Measurements from ENCODE around the gene ENGASE.

The ENGASE gene

DNA sequence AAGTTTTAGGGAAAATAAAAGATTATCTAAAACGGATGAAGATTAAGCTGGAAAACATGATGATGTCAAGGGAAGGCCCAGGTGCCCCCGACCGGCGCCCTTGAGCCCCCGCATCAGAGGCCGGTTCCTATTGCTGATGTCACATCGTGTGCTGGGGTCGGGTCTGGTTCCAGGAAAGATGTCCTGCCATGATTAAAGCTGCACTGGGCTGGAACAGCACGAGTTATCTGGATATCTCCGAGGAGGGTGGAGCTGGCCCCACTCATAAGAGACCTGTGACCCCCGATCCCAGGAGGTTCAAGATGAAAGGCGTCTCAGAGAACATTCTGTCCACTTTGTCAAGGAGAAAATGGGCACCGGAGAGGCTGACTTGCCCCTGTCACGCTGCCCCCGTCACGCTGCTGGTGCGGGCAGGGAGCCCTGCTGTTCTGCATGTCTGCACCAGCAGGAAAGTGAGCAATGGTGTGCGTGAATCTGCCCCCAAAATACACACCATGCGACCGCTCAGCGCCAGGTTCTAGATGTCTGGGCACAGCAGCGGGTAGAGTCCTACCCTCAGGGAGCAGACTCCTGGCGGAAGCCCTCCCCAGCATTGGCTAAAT is 53.0 kb downstream of the ENGASE start:
- no CpG with 5 or more reads among the region's 23 CpGs for WGBS (ENCODE audit: extremely low coverage, insufficient coverage, low lambda C conversion rate)

GRCh38 chr17:79129523-79129922 is 54.9 kb downstream of the ENGASE start:
- H3K27me3 ChIP-seq (ENCODE audit: insufficient read depth, low read length, poor library complexity): no peaks in the 10 kb centered on the region
- WGBS (ENCODE audit: extremely low coverage, insufficient coverage, low lambda C conversion rate): no CpG with 5 or more reads among the region's 4 CpGs
- no peak overlapping the region for H3K9ac ChIP-seq (ENCODE audit: low read length)
- H3K4ac ChIP-seq (ENCODE audit: low read depth, low read length): no peak overlapping the region
- H4K5ac ChIP-seq (ENCODE audit: low read length): no peak overlapping the region
- no peak overlapping the region for H3K56ac ChIP-seq (ENCODE audit: low read length)
- no peak for DNase-seq
- no peak overlapping the region for H3K4me2 ChIP-seq (ENCODE audit: low read length)
- no peak overlapping the region for H4K8ac ChIP-seq (ENCODE audit: low read depth, low read length)
- H3K79me2 ChIP-seq (ENCODE audit: control insufficient read depth, insufficient read depth, low read length): no peaks in the 10 kb centered on the region
- no peak overlapping the region for H3K4me3 ChIP-seq (ENCODE audit: low read length)
- H3K4me1 ChIP-seq (ENCODE audit: control insufficient read depth, low read depth, low read length): no peaks in the 10 kb centered on the region
- H2BK15ac ChIP-seq (replicated peaks; ENCODE audit: low read depth): no peak overlapping the region
- no peak overlapping the region for H3K18ac ChIP-seq (ENCODE audit: low read length)
- H2AK5ac ChIP-seq (ENCODE audit: low read length): no peak overlapping the region
- no peak overlapping the region for H2BK120ac ChIP-seq (ENCODE audit: low read depth, low read length)
- H3K79me1 ChIP-seq (ENCODE audit: low read length): no peaks in the 10 kb centered on the region
- H3K23ac ChIP-seq (ENCODE audit: low read length): no peak overlapping the region
- H3K36me3 ChIP-seq (ENCODE audit: control insufficient read depth, insufficient read depth, low read length): no peaks in the 10 kb centered on the region
- H3K27ac ChIP-seq (ENCODE audit: low read depth, low read length): no peak overlapping the region
- no peak overlapping the region for H2BK5ac ChIP-seq (ENCODE audit: low read length)

More for the DNA sequence above, 53.0 kb downstream of the ENGASE start:
- Histone ChIP-seq H2BK5ac (ENCODE audit: low read length) (no peak overlapping the region), H4K5ac (ENCODE audit: low read length) (no peak overlapping the region), H3K23ac (ENCODE audit: low read length) (no peak overlapping the region), H3K4me2 (ENCODE audit: low read length) (no peak overlapping the region), H3K36me3 (ENCODE audit: control insufficient read depth, insufficient read depth, low read length) (no peaks in the 10 kb centered on the region), H3K79me2 (ENCODE audit: control insufficient read depth, insufficient read depth, low read length) (no peaks in the 10 kb centered on the region), H2BK120ac (ENCODE audit: low read depth, low read length) (no peak overlapping the region), H3K56ac (ENCODE audit: low read length) (no peak overlapping the region), H2BK15ac (replicated peaks; ENCODE audit: low read depth) (no peak overlapping the region), H4K8ac (ENCODE audit: low read depth, low read length) (no peak overlapping the region), H3K9ac (ENCODE audit: low read length) (no peak overlapping the region), H2AK5ac (ENCODE audit: low read length) (no peak overlapping the region), H3K4ac (ENCODE audit: low read depth, low read length) (no peak overlapping the region), H3K4me1 (ENCODE audit: control insufficient read depth, low read depth, low read length) (no peaks in the 10 kb centered on the region), H3K4me3 (ENCODE audit: low read length) (no peak overlapping the region), H3K18ac (ENCODE audit: low read length) (no peak overlapping the region), H3K27me3 (ENCODE audit: insufficient read depth, low read length, poor library complexity) (no peaks in the 10 kb centered on the region), H3K27ac (ENCODE audit: low read depth, low read length) (no peak overlapping the region), H3K79me1 (ENCODE audit: low read length) (no peaks in the 10 kb centered on the region)
- no peak for DNase-seq

DNA sequence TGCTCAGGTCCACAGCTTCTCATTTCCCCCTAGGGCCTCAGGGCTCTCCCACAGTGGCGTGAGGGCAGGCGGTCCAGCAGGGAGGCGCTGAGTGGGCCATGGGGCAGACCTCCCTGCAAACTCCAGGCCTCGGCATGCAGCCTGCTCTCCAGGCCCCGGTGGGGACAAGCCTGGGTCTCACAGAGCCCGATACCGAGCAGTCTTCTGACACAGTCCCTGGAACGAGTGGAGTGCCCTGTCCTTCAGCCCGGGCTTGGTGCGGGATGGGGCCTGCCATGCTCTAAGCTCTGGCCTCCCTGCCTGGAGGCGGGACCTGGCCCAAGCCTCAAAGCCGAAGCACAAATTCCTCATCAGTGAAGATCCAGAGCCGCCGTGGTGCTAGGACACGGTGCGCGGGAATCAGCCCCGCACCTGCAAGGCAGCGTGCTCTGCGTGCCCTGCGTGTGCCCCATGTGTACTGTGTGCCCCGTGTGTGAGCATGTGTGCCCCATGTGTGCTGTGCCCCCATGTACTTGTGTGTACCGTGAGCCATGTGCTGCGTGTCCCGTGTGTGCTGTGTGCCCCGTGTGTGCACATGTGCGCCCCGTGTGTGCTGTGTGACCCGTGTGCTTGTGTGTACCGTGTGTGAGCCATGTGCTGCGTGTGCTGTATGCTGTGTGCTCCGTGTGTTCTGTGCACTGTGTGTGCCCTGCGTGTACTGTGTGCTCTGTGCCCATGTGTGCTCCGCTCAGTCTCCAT is 56.1 kb downstream of the ENGASE start:
- no peak overlapping the region for H2BK15ac ChIP-seq (replicated peaks; ENCODE audit: low read depth)
- H4K8ac ChIP-seq (ENCODE audit: low read depth, low read length): no peak overlapping the region
- H3K79me2 ChIP-seq (ENCODE audit: control insufficient read depth, insufficient read depth, low read length): no peaks in the 10 kb centered on the region
- H3K56ac ChIP-seq (ENCODE audit: low read length): no peak overlapping the region
- H2BK120ac ChIP-seq (ENCODE audit: low read depth, low read length): no peak overlapping the region
- no peak for DNase-seq
- no peak overlapping the region for H3K4ac ChIP-seq (ENCODE audit: low read depth, low read length)
- no peak overlapping the region for H2AK5ac ChIP-seq (ENCODE audit: low read length)
- WGBS (ENCODE audit: extremely low coverage, insufficient coverage, low lambda C conversion rate): no CpG with 5 or more reads among the region's 34 CpGs
- H3K18ac ChIP-seq (ENCODE audit: low read length): no peak overlapping the region
- no peak overlapping the region for H3K9ac ChIP-seq (ENCODE audit: low read length)
- H3K36me3 ChIP-seq (ENCODE audit: control insufficient read depth, insufficient read depth, low read length): no peaks in the 10 kb centered on the region
- no peak overlapping the region for H2BK5ac ChIP-seq (ENCODE audit: low read length)
- H4K5ac ChIP-seq (ENCODE audit: low read length): no peak overlapping the region
- H3K4me1 ChIP-seq (ENCODE audit: control insufficient read depth, low read depth, low read length): no peaks in the 10 kb centered on the region
- H3K23ac ChIP-seq (ENCODE audit: low read length): no peak overlapping the region
- no peaks in the 10 kb centered on the region for H3K27me3 ChIP-seq (ENCODE audit: insufficient read depth, low read length, poor library complexity)
- H3K27ac ChIP-seq (ENCODE audit: low read depth, low read length): no peak overlapping the region
- H3K79me1 ChIP-seq (ENCODE audit: low read length): no peaks in the 10 kb centered on the region
- no peak overlapping the region for H3K4me2 ChIP-seq (ENCODE audit: low read length)
- H3K4me3 ChIP-seq (ENCODE audit: low read length): no peak overlapping the region

DNA sequence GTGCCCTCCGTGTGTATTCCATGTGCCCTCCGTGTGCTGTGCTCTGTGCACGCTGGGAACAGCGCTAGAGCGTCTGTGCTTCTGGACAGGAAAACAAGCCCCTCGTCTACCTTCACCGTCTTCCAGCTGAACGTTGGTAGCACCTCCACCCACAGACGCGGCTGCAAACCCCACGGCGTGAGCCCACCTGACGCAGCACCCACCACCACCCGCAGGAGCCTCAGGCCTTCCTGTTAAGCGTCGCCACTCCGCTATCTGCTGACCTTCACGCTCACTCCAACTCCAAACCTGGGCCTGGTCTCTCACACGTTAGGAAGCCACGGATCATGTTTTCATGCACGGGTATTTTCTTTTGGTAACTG is 56.6 kb downstream of the ENGASE start:
- Histone ChIP-seq H3K18ac (ENCODE audit: low read length) (no peak overlapping the region), H3K4ac (ENCODE audit: low read depth, low read length) (no peak overlapping the region), H4K5ac (ENCODE audit: low read length) (no peak overlapping the region), H2BK5ac (ENCODE audit: low read length) (no peak overlapping the region), H3K27ac (ENCODE audit: low read depth, low read length) (no peak overlapping the region), H3K56ac (ENCODE audit: low read length) (no peak overlapping the region), H4K8ac (ENCODE audit: low read depth, low read length) (no peak overlapping the region), H3K23ac (ENCODE audit: low read length) (no peak overlapping the region), H3K4me1 (ENCODE audit: control insufficient read depth, low read depth, low read length) (no peaks in the 10 kb centered on the region), H3K27me3 (ENCODE audit: insufficient read depth, low read length, poor library complexity) (no peaks in the 10 kb centered on the region), H2BK120ac (ENCODE audit: low read depth, low read length) (no peak overlapping the region), H3K4me3 (ENCODE audit: low read length) (no peak overlapping the region), H2AK5ac (ENCODE audit: low read length) (no peak overlapping the region), H2BK15ac (replicated peaks; ENCODE audit: low read depth) (no peak overlapping the region), H3K79me2 (ENCODE audit: control insufficient read depth, insufficient read depth, low read length) (no peaks in the 10 kb centered on the region), H3K9ac (ENCODE audit: low read length) (no peak overlapping the region), H3K36me3 (ENCODE audit: control insufficient read depth, insufficient read depth, low read length) (no peaks in the 10 kb centered on the region), H3K79me1 (ENCODE audit: low read length) (no peaks in the 10 kb centered on the region), H3K4me2 (ENCODE audit: low read length) (no peak overlapping the region)
- WGBS (ENCODE audit: extremely low coverage, insufficient coverage, low lambda C conversion rate): no CpG with 5 or more reads among the region's 21 CpGs
- DNase-seq: no peak

GRCh38 chr17:79131701-79132100 is 57.1 kb downstream of the ENGASE start:
- Histone ChIP-seq H4K5ac (ENCODE audit: low read length) (no peak overlapping the region), H3K27ac (ENCODE audit: low read depth, low read length) (no peak overlapping the region), H3K27me3 (ENCODE audit: insufficient read depth, low read length, poor library complexity) (no peaks in the 10 kb centered on the region)

More at GRCh38 chr17:79131701-79132100, 57.1 kb downstream of the ENGASE start:
- H2BK15ac ChIP-seq (replicated peaks; ENCODE audit: low read depth): no peak overlapping the region
- H3K79me1 ChIP-seq (ENCODE audit: low read length): no peaks in the 10 kb centered on the region
- WGBS (ENCODE audit: extremely low coverage, insufficient coverage, low lambda C conversion rate): no CpG with 5 or more reads among the region's 8 CpGs
- H3K4me1 ChIP-seq (ENCODE audit: control insufficient read depth, low read depth, low read length): no peaks in the 10 kb centered on the region
- H3K79me2 ChIP-seq (ENCODE audit: control insufficient read depth, insufficient read depth, low read length): no peaks in the 10 kb centered on the region
- no peak overlapping the region for H3K56ac ChIP-seq (ENCODE audit: low read length)
- H3K18ac ChIP-seq (ENCODE audit: low read length): no peak overlapping the region
- no peak overlapping the region for H3K4me3 ChIP-seq (ENCODE audit: low read length)
- no peak overlapping the region for H3K9ac ChIP-seq (ENCODE audit: low read length)
- no peak overlapping the region for H3K4me2 ChIP-seq (ENCODE audit: low read length)
- DNase-seq: no peak
- no peak overlapping the region for H2BK120ac ChIP-seq (ENCODE audit: low read depth, low read length)
- H4K8ac ChIP-seq (ENCODE audit: low read depth, low read length): no peak overlapping the region
- no peak overlapping the region for H2BK5ac ChIP-seq (ENCODE audit: low read length)
- no peak overlapping the region for H2AK5ac ChIP-seq (ENCODE audit: low read length)
- no peak overlapping the region for H3K4ac ChIP-seq (ENCODE audit: low read depth, low read length)
- no peaks in the 10 kb centered on the region for H3K36me3 ChIP-seq (ENCODE audit: control insufficient read depth, insufficient read depth, low read length)
- no peak overlapping the region for H3K23ac ChIP-seq (ENCODE audit: low read length)

Measured in mesendoderm (in vitro differentiated cells).